ENCODE measurements around the gene FBXO24. TPM values are rescaled to one million over a fixed set of nuclear protein-coding genes. Genes with fewer than 3 reads are reported as not detected.

The FBXO24 gene
- total and polyA plus RNA-seq, 2 of the 8 experiments (the other 6 are each of a cell fraction or from before 2014, with no cell fraction given): 0.35 to 0.57 TPM

DNA sequence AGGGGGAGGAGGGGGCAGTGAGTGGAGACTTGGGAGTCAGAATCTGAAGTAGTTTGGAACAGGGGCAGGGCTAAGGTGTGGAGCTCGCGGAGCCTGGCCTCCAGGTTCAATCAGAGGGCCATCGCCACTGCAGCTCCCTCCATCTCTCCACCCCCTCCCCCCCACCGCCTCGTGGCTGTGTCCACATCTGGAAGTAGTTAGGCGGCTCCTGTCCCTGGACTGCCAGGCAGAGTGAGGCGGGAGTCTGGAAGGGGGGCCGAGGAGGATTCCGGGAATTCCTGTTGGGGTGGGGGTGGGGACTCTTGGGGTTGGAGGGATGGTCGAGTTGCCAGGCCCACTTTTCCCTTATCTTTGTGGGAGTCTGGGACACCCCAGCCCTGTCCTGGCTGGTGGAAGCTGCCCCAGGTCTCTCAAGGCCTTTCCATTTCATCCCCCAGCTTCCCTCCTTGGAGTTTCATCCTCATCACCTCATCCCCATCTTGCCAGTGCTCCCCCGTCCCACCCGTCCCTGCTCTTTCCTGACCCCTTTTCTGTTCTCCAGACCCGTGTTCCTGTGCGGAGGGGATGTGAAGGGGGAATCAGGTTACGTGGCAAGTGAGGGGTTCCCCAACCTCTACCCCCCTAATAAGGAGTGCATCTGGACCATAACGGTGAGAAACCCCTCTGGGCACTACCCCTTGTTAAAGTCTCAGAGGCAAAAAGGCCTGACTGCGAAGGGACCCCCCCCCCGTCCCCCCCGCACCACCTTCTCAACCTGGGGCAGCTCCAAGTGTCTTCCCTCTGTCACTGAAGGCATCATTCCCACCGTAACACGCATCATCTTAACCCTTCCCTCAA is 17.0 kb downstream of the FBXO24 start (continued):
- TF ChIP-seq POLR2A (IDR thresholded peaks at IDR 0.05; ENCODE audit: control extremely low read depth in 1 of 2, low read depth in 2 of 2, low read length in 2 of 2): peak in 1 of 2 experiments; percentile 43; a peak in 1 of 3 replicates
- TF ChIP-seq KDM4A (IDR thresholded peaks at IDR 0.05; ENCODE audit: low read depth, low read length, severe bottlenecking): no peak
- no peak for TF ChIP-seq CBX5 (IDR thresholded peaks at IDR 0.05; ENCODE audit: low read depth, low read length)
- 0 out of 2 replicates have a peak, but pooled peaks have one; percentile 25 for TF ChIP-seq TBP (IDR thresholded peaks at IDR 0.05; ENCODE audit: low read depth, low read length)
- TF ChIP-seq SRF (IDR thresholded peaks at IDR 0.05; ENCODE audit: low read depth, low read length): no peak
- no peak for TF ChIP-seq EZH2 (IDR thresholded peaks at IDR 0.05; ENCODE audit: low read depth, low read length, severe bottlenecking)
- TF ChIP-seq POU5F1 (IDR thresholded peaks at IDR 0.05; ENCODE audit: low read depth, low read length): no peak
- peak; percentile 95 for TF ChIP-seq TCF12 (IDR thresholded peaks at IDR 0.05; ENCODE audit: low read depth, low read length)
- no peak for TF ChIP-seq CHD1 (IDR thresholded peaks at IDR 0.05; ENCODE audit: low read depth, low read length)
- no peak for TF ChIP-seq PHF8 (conservative IDR thresholded peaks at IDR 0.05; ENCODE audit: low read depth, low read length)
- 0 out of 2 replicates have a peak, but pooled peaks have one; percentile 21 for TF ChIP-seq CHD2 (IDR thresholded peaks at IDR 0.05; ENCODE audit: low read length)
- TF ChIP-seq, protein P1, sequence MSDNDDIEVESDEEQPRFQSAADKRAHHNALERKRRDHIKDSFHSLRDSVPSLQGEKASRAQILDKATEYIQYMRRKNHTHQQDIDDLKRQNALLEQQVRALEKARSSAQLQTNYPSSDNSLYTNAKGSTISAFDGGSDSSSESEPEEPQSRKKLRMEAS (IDR thresholded peaks at IDR 0.05): peak; percentile 96
- TF ChIP-seq, protein P2, sequence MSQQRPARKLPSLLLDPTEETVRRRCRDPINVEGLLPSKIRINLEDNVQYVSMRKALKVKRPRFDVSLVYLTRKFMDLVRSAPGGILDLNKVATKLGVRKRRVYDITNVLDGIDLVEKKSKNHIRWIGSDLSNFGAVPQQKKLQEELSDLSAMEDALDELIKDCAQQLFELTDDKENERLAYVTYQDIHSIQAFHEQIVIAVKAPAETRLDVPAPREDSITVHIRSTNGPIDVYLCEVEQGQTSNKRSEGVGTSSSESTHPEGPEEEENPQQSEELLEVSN (IDR thresholded peaks at IDR 0.05): peak; percentile 68
- TF ChIP-seq, protein P3, sequence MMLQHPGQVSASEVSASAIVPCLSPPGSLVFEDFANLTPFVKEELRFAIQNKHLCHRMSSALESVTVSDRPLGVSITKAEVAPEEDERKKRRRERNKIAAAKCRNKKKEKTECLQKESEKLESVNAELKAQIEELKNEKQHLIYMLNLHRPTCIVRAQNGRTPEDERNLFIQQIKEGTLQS (IDR thresholded peaks at IDR 0.05; ENCODE audit: insufficient read depth, low read depth, low read length): no peak

Data from H1 (cell line).